RWPE2 (cell line): ENCODE data around the gene GFOD1.

Experiments
- ATAC-seq: fragments of 200-7000 bp; cut with Tn5 transposase; 3 replicates; pipeline ENCODE4 v1.9.1; 2021; ENCODE audit warnings: low read depth
- DNase-seq: peaks from one replicate; pipeline ENCODE4 v3.0.0-alpha.2; 2020; ENCODE audit warnings: low spot score
- H3K27ac ChIP-seq: fragments of 450-650 bp; 2 replicates; pipeline ENCODE4 v1.5.1; 2017; ENCODE audit warnings: mild to moderate bottlenecking; ENCODE audit not compliant: poor library complexity, severe bottlenecking
- H3K27me3 ChIP-seq: fragments of 250-450 bp; sonication (Bioruptor Pico); 2 replicates; pipeline ENCODE4 v1.5.1; 2021; ENCODE audit warnings: mild to moderate bottlenecking, moderate library complexity; ENCODE audit not compliant: insufficient read depth, poor library complexity, severe bottlenecking
- H3K36me3 ChIP-seq: fragments of 250-450 bp; sonication (Bioruptor Pico); 2 replicates; pipeline ENCODE4 v1.5.1; 2020; ENCODE audit warnings: low read depth, mild to moderate bottlenecking, moderate library complexity
- H3K4me1 ChIP-seq: fragments of 250-450 bp; sonication (Bioruptor Pico); 2 replicates; pipeline ENCODE4 v1.5.1; 2021; ENCODE audit warnings: mild to moderate bottlenecking, moderate library complexity; ENCODE audit not compliant: insufficient read depth, poor library complexity, severe bottlenecking
- H3K4me3 ChIP-seq: fragments of 250-450 bp; sonication (Bioruptor Pico); 2 replicates; pipeline ENCODE4 v1.5.1; 2021; ENCODE audit warnings: mild to moderate bottlenecking, moderate library complexity; ENCODE audit not compliant: severe bottlenecking
- H3K9me3 ChIP-seq: fragments of 250-450 bp; sonication (Bioruptor Pico); 2 replicates; pipeline ENCODE4 v1.5.1; 2021; ENCODE audit warnings: mild to moderate bottlenecking, moderate library complexity; ENCODE audit not compliant: severe bottlenecking
- CTCF ChIP-seq: fragments of 450-650 bp; IDR thresholded peaks from one replicate; pipeline ENCODE4 v1.5.1; 2017; ENCODE audit warnings: mild to moderate bottlenecking, moderate library complexity; ENCODE audit not compliant: poor library complexity, severe bottlenecking

The GFOD1 gene

GRCh38 chr6:13479206-13479800 lies 8.1 kb downstream of the GFOD1 start:
- H3K4me3 ChIP-seq = no peak overlapping the region
- no peaks in the 10 kb centered on the region for H3K9me3 ChIP-seq
- H3K36me3 ChIP-seq = peaks cover 16% of the 10 kb centered on the region; the same call in 1 of the 2 replicates
- peaks cover 69% of the 10 kb centered on the region for H3K4me1 ChIP-seq
- H3K27me3 ChIP-seq = no peaks in the 10 kb centered on the region
- DNase-seq = no peak
- peak overlapping the region; percentile 93 for H3K27ac ChIP-seq
- no peak for TF ChIP-seq CTCF
- ATAC-seq = no peak

- H3K9me3 ChIP-seq = no peaks in the 10 kb centered on the region
- H3K27ac ChIP-seq = peak overlapping the region; percentile 93
- TF ChIP-seq CTCF = no peak
- DNase-seq = no peak
- ATAC-seq = no peak
- H3K27me3 ChIP-seq = no peaks in the 10 kb centered on the region
- peaks cover 69% of the 10 kb centered on the region for H3K4me1 ChIP-seq
- no peak overlapping the region for H3K4me3 ChIP-seq
- peaks cover 16% of the 10 kb centered on the region; the same call in 1 of the 2 replicates for H3K36me3 ChIP-seq
Measured at GRCh38 chr6:13478525-13478966, 8.9 kb downstream of the GFOD1 start.

- H3K36me3 ChIP-seq = peaks cover 13% of the 10 kb centered on the region; the same call in 1 of the 2 replicates
- no peaks in the 10 kb centered on the region for H3K9me3 ChIP-seq
- peaks cover 39% of the 10 kb centered on the region for H3K4me1 ChIP-seq
- DNase-seq (no peak), ATAC-seq (no peak; the same call in 2 of the 3 replicates)
- no peak overlapping the region for H3K4me3 ChIP-seq
- TF ChIP-seq CTCF = no peak
- no peaks in the 10 kb centered on the region for H3K27me3 ChIP-seq
- peak overlapping the region; percentile 80 for H3K27ac ChIP-seq
Measured at GRCh38 chr6:13474787-13475186, 12.6 kb downstream of the GFOD1 start.

GRCh38 chr6:13474360-13474759 lies 13.0 kb downstream of the GFOD1 start:
- Histone ChIP-seq H3K36me3 (peaks cover 9% of the 10 kb centered on the region; the same call in 1 of the 2 replicates), H3K9me3 (no peaks in the 10 kb centered on the region), H3K27ac (peak overlapping the region; percentile 80), H3K4me3 (no peak overlapping the region), H3K4me1 (peaks cover 35% of the 10 kb centered on the region), H3K27me3 (no peaks in the 10 kb centered on the region)
- no peak for DNase-seq
- TF ChIP-seq CTCF = no peak
- peak; percentile 94 for ATAC-seq

GRCh38 chr6:13473768-13474165 lies 13.6 kb downstream of the GFOD1 start:
- no peaks in the 10 kb centered on the region for H3K9me3 ChIP-seq
- no peak for DNase-seq
- 0 out of 2 replicates have a peak, but pooled peaks cover 6% of the 10 kb centered on the region for H3K36me3 ChIP-seq
- TF ChIP-seq CTCF = no peak
- no peaks in the 10 kb centered on the region for H3K27me3 ChIP-seq
- H3K4me1 ChIP-seq = peaks cover 33% of the 10 kb centered on the region
- no peak for ATAC-seq
- H3K4me3 ChIP-seq = no peak overlapping the region
- peak overlapping the region; percentile 80 for H3K27ac ChIP-seq
